ENCODE results near the gene TBC1D8. TPM values are rescaled to one million over a fixed set of nuclear protein-coding genes. Genes with fewer than 3 reads are reported as not detected.

The TBC1D8 gene
- polyA plus RNA-seq, 3 donors = 16.1 to 78.0 (median 22.4) TPM

DNA sequence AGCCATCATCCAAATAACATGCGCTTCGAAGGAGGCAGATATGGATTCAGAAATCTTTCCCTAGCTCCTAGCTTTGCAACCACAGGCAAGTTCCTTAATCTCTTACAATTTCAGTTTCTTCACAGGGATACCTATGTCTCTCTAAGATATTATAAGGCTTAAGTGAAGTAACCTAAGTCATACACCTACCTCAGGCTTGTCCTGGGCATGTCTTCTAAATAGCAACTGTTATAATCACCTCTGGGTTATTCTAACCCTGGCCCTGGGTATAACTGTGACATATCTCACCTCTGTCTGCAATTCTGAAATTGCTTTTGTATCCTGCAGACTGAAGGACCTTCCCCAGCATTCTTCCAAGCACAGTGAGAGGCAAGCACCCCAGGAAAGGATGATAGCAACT is 8.3 kb upstream of the TBC1D8 start:
- WGBS (ENCODE audit: insufficient coverage) = no CpG with 5 or more reads among the region's 2 CpGs
- Histone ChIP-seq H3K4me3 (replicated peaks in 1 of 3; ENCODE audit: low read depth in 2 of 3, low read length in 3 of 3) (no peak overlapping the region), H4K20me1 (ENCODE audit: insufficient read depth, low read length) (no peaks in the 10 kb centered on the region), H3K4me1 (ENCODE audit: control insufficient read depth in 1 of 2, insufficient read depth in 2 of 2, low read length in 2 of 2) (peaks cover 10 to 11% of the 10 kb centered on the region in 2 donors), H3K4me2 (replicated peaks; ENCODE audit: extremely low read depth, low read length, poor library complexity, severe bottlenecking) (no peak overlapping the region), H3K36me3 (replicated peaks in 1 of 2; ENCODE audit: control insufficient read depth in 1 of 2, insufficient read depth in 2 of 2, low read length in 2 of 2) (no peaks in the 10 kb centered on the region), H3K27ac (ENCODE audit: low read depth in 1 of 2, low read length in 2 of 2) (no peak overlapping the region), H2AFZ (ENCODE audit: insufficient read depth, low read depth, low read length, poor library complexity, severe bottlenecking) (no peak overlapping the region), H3K79me2 (ENCODE audit: insufficient read depth, low read length) (no peaks in the 10 kb centered on the region), H3K9ac (ENCODE audit: insufficient read depth, low read length, poor library complexity, severe bottlenecking) (no peak overlapping the region), H3K9me3 (replicated peaks in 1 of 2; ENCODE audit: control insufficient read depth in 1 of 2, insufficient read depth in 1 of 2, low read length in 2 of 2) (no peaks in the 10 kb centered on the region), H3K27me3 (ENCODE audit: control insufficient read depth in 2 of 2, insufficient read depth in 2 of 2, low read length in 2 of 2) (no peaks in the 10 kb centered on the region)
- Mint-ChIP-seq H3K27ac (no peak overlapping the region), H3K4me3 (no peak overlapping the region), H3K27me3 (ENCODE audit: low read depth in 3 of 3) (peaks cover 2 to 4% (median 2%) of the 10 kb centered on the region in 3 donors), H3K9me3 (peaks cover 0 to 3% (median 0%) of the 10 kb centered on the region in 7 donors), H3K4me1 (peaks cover 13% of the 10 kb centered on the region), H3K36me3 (no peaks in the 10 kb centered on the region)
- TF ChIP-seq, protein P1, sequence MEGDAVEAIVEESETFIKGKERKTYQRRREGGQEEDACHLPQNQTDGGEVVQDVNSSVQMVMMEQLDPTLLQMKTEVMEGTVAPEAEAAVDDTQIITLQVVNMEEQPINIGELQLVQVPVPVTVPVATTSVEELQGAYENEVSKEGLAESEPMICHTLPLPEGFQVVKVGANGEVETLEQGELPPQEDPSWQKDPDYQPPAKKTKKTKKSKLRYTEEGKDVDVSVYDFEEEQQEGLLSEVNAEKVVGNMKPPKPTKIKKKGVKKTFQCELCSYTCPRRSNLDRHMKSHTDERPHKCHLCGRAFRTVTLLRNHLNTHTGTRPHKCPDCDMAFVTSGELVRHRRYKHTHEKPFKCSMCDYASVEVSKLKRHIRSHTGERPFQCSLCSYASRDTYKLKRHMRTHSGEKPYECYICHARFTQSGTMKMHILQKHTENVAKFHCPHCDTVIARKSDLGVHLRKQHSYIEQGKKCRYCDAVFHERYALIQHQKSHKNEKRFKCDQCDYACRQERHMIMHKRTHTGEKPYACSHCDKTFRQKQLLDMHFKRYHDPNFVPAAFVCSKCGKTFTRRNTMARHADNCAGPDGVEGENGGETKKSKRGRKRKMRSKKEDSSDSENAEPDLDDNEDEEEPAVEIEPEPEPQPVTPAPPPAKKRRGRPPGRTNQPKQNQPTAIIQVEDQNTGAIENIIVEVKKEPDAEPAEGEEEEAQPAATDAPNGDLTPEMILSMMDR (IDR thresholded peaks at IDR 0.05) = no peak
- intact Hi-C loops (cut with micrococcal nuclease) = loop anchor here in 1 of 2 donors (10.0 kb wide), 2 partner anchors 45 to 95 kb away; partner anchors contain the start of gene CNOT11
- DNase-seq = no peak

DNA sequence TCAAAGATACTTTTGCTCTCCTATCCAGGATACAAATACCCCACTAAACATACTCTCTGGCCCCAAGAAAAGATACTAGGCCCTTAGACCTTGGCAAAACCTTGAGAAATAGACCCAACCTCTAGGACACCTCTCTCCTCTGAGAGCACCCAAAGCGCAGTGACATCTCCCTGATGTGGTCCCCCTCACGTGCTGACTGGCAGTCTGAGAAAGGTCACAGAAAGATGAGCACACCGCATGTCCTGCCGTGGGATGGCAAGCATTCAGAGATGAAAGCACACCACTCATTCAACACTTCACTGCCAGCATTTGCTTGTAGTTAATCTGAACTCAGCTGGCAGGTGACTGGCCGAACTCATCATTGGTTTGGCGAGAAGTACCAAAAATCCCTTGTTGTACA is 6.1 kb upstream of the TBC1D8 start:
- H3K27ac Mint-ChIP-seq = peak overlapping the region in 1 of 7 donors; percentile 33
- H3K36me3 Mint-ChIP-seq = no peaks in the 10 kb centered on the region
- peaks cover 22% of the 10 kb centered on the region for H3K4me1 Mint-ChIP-seq
- peaks cover 2 to 5% (median 2%) of the 10 kb centered on the region in 3 donors for H3K27me3 Mint-ChIP-seq (ENCODE audit: low read depth in 3 of 3)
- H3K4me3 Mint-ChIP-seq = no peak overlapping the region
- no peaks in the 10 kb centered on the region for H4K20me1 ChIP-seq (ENCODE audit: insufficient read depth, low read length)
- H3K79me2 ChIP-seq (ENCODE audit: insufficient read depth, low read length) = no peaks in the 10 kb centered on the region
- WGBS (ENCODE audit: insufficient coverage) = 94% methylated on average over 4 of the region's 6 CpGs
- no peaks in the 10 kb centered on the region for H3K9me3 Mint-ChIP-seq
- no peak overlapping the region for H3K4me2 ChIP-seq (replicated peaks; ENCODE audit: extremely low read depth, low read length, poor library complexity, severe bottlenecking)
- H2AFZ ChIP-seq (ENCODE audit: insufficient read depth, low read depth, low read length, poor library complexity, severe bottlenecking) = no peak overlapping the region
- no peak for DNase-seq
- H3K9ac ChIP-seq (ENCODE audit: insufficient read depth, low read length, poor library complexity, severe bottlenecking) = no peak overlapping the region
- TF ChIP-seq, protein P1 (IDR thresholded peaks at IDR 0.05) = no peak
- H3K4me1 ChIP-seq (ENCODE audit: control insufficient read depth in 1 of 2, insufficient read depth in 2 of 2, low read length in 2 of 2) = peaks cover 17 to 22% of the 10 kb centered on the region in 2 donors
- H3K36me3 ChIP-seq (replicated peaks in 1 of 2; ENCODE audit: control insufficient read depth in 1 of 2, insufficient read depth in 2 of 2, low read length in 2 of 2) = no peaks in the 10 kb centered on the region
- H3K4me3 ChIP-seq (replicated peaks in 1 of 3; ENCODE audit: low read depth in 2 of 3, low read length in 3 of 3) = no peak overlapping the region
- H3K27me3 ChIP-seq (ENCODE audit: control insufficient read depth in 2 of 2, insufficient read depth in 2 of 2, low read length in 2 of 2) = no peaks in the 10 kb centered on the region
- H3K9me3 ChIP-seq (replicated peaks in 1 of 2; ENCODE audit: control insufficient read depth in 1 of 2, insufficient read depth in 1 of 2, low read length in 2 of 2) = no peaks in the 10 kb centered on the region
- intact Hi-C loops (cut with micrococcal nuclease) = loop anchor here in 1 of 2 donors (10.0 kb wide), 2 partner anchors 48 to 98 kb away; partner anchors contain the start of gene CNOT11
- no peak overlapping the region for H3K27ac ChIP-seq (ENCODE audit: low read depth in 1 of 2, low read length in 2 of 2)

Measured in CD14-positive monocyte (primary cell).